Left renal cortex interstitium (tissue), 4 donors: ENCODE data around the gene GJB1. TPM values are rescaled to one million over a fixed set of nuclear protein-coding genes. Genes with fewer than 3 reads are reported as not detected.
A peak's percentile ranks its signal among the peaks of the same experiment; 100 is the strongest.
"Not testable (repeated sequence)": the region's sequence is repeated elsewhere in the genome, so short reads cannot be mapped to it uniquely, and the experiment has no call there.

ENCODE experiments used
- DNase-seq, 4 donors: peaks; one replicate each; pipeline ENCODE4 v3.0.0-alpha.2; 2013; ENCODE audit warnings: low read depth in 4 of 4, low spot score in 2 of 4, missing footprints in 1 of 4
- polyA plus RNA-seq, 4 donors: library from polyadenylated mRNA; unstranded; fragments of 120-200 nt; gene quantifications; one replicate each; pipeline ENCODE4 v1.2.1, GENCODE V29; 2013; ENCODE audit not compliant: insufficient read length in 4 of 4

GJB1 gene
- 10 to 100 TPM; 39.5 to 48.2 (median 45.5) TPM for polyA plus RNA-seq

- no peak for DNase-seq
Measured at GRCh38 chrX:71222929-71223328, at the start of gene GJB1. TSS of gene GJB1 (plus strand) at chrX:71223224. CDS start at chrX:71223708, 484 bp downstream.

DNA sequence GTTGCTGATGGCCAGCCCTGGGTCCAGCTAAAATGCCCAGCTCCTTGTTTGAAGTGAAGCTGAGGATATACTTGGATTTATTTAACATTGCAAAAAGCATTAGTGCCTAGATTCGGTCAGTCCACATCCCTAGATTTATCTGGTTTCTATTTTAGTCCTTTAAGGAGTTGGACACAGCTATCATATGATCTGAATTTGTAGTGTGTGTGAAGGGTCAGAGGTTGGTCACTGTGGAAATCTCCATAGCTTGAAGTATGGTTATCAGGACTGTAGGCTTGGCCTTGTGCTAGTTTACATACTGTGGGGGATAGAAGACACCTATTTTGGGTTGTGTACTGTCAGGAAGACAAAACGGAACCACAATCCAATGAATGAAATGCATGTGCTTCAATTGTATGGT lies 49.6 kb upstream of the GJB1 start:
- DNase-seq = no peak

GRCh38 chrX:71174795-71175194 lies 48.2 kb upstream of the GJB1 start:
- DNase-seq = no peak

DNA sequence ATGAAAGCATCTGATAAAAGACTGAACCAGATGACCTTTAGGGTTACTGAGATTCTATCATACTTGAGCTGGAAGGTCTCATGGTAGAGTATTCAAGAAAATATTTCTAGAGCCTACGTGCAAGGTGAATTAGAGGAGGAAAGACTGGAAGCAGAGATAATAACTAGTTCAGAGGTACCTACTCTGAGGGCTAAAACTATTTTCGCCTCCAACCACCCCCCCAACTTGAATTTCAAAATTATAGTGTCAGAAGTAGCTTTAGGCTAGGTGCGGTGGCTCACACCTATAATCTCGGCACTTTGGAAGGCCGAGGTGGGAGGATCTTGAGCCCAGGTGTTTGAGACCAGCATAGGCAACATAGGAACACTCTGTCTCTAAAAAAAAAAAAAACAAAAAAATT lies 47.5 kb upstream of the GJB1 start:
- DNase-seq = no peak

- no peak for DNase-seq
Measured at GRCh38 chrX:71177327-71177726, 45.7 kb upstream of the GJB1 start.

DNA sequence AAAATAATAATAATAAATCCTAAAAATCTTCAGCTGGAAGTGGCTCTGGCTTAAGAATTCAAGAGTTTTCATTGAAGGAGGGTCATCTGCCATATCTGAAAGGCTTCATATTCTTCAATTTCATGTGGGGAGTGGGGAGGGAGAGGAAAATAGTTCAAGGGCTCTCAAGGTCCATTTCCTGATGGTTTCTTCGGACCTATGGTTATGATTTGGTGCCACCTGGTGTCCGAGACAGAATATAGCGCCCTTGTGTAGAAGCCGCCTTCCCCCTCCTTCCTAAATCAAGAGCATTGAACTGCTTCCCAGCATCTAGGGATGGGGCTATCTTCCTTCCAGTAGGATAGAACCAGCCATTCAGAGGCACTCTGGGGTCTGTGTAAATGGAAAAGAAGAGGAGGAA lies 44.1 kb upstream of the GJB1 start:
- DNase-seq = no peak

- DNase-seq = not testable (repeated sequence)
Measured at GRCh38 chrX:71180579-71181265, 42.3 kb upstream of the GJB1 start.

DNA sequence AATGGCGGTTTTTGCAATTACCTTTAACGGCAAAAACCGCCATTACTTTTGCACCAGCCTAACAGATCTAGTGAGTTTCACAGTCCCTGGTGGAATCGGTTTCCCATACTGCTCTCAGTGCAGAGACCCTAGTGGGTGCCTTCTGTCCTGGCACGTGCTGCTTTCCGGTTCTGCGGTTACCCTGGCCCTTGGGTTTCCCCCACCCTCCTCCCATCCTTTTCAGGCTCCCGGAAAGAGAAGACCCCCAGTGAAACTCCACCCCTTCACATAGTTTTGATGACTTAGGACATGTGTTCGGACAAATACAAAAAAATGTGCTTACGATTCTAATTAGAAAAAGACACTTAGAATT lies 41.5 kb upstream of the GJB1 start:
- DNase-seq = no peak

DNA sequence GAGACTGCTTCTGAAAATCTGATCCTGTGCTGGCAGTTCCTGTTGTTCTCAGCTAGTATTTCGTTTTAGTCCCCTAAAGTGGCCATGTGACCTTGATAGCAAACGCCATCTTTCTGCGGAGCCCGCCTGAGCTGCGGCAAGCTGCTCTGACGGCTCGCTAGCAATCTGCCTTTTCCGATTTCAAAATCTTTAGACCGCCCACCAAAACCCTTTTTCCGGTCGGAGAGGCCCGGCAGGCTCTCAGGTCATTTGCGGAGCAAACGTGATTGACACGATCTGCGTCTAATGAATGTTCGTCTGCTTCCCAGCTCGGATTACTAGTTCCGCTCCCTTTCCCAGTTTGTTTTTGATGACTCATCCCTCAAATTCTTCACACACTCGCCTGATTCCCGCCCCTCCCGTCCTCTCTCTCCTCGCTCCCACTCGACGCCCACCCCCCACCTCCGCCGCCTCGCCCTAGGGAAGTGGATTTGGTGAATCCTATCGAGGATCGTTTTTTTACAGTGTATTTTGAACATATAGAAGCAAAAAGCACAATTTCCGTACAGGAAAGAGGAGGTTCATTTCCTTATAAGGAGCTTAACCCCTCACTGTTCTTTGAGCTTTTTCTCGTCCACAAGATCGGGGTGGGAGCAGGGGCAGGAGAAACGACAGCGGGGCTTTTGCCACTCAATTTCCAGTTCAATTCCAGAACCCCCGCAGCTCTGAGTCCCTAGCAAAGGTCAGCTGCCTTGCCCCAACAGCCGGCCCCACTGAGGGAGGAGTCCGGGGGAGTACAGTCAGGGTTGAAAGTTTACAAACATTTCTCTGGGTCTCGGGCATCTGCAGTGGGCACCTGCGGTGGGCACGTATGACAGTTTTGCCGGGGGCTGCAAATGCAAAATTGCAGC lies 40.9 kb upstream of the GJB1 start:
- DNase-seq = peak; percentile 71 to 89 (median 80)

GRCh38 chrX:71182871-71183270 lies 40.2 kb upstream of the GJB1 start:
- no peak for DNase-seq

- DNase-seq = peak in 1 of 4 donors; percentile 25
Measured at GRCh38 chrX:71183341-71183740, 39.7 kb upstream of the GJB1 start.

- DNase-seq = no peak
Measured at GRCh38 chrX:71184092-71184491, 38.9 kb upstream of the GJB1 start.

DNA sequence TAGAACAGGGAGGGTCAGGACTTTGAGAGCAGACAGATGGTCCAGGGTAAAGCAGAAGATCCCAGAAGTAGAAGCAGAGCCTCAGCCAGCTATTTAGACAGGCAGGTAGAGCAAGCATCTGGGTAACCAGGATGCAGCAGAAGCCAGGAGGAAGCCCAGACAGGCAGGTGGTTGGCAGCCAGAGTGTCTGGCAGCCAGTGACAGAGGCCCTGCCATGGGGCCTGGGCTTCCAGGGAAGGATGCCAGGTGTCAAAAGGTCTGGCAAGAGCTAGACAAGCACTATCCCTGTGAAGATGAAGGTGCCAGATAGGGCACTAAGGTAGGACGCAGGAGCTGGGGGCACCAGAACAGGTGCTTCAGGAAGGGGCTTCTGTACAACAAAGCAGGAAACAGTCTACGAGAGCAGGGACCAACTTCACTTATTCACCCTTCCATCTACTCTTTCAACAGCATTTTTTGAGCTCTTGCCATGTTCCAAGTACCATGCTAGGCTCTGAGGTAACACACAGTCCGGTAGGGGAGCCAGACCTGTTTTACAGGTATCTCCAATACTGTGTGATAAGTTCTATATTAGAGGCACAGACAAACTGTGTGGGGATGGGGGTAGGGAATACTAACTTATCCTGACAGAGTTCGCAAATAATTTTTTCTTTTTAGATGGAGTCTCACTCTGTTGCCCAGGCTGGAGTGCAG lies 38.1 kb upstream of the GJB1 start:
- no peak for DNase-seq

GRCh38 chrX:71191248-71191647 lies 31.8 kb upstream of the GJB1 start:
- no peak for DNase-seq

GRCh38 chrX:71195964-71196649 lies 26.9 kb upstream of the GJB1 start:
- no peak for DNase-seq

DNA sequence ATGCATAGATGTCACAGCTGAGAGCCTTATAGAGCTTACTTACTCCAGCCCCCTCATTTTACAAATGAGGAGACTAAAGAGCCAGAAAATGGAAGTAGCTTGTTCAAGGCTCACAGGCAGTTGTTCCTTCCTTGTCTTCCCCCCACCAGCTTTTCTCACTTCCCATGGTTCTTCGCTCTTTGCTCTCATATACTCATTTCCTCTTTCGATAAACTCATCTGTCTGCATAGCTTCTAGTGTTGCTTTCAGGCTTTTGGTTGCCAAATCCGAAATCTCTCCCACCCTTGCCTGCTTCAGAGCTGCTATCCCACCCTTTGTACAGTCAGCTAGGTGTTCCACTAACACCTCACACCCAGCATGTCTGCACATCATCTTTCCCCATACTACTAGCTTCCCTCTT lies 25.0 kb upstream of the GJB1 start:
- no peak for DNase-seq

DNA sequence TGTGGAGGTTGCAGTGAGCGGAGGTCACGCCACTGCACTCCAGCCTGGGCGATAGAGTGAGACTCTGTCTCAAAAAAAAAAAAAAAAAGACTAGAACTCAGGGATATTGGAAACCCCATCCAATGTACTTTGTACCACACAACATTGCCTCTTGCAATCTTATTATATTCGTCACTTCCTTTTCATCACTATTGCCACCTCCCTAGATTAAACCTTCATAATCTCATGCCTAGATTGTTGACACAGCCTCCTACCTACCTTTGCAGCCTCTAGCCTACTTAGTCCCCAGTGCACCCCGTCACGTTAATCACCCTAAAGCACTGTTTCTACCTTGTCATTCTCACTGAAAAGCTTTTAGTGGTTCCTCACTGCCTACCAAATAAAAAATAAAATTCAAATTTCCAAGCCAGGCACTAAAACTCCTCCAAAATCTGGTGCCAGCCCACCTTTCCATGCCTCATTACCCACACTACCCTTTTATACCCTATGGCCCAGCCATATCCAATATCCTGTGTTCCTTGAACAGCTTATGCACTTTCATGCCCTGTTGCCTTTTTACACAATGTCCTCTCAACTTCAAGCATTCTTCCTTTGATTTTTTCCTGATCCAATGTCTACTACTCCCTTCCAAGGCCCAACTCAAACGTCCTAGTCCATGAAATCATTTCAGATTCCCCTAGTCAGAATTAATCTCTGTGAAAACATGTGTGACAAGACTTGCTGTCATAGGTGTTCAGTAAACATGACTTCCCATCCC lies 23.6 kb upstream of the GJB1 start:
- no peak for DNase-seq

- no peak for DNase-seq
Measured at GRCh38 chrX:71210816-71211215, 12.2 kb upstream of the GJB1 start.

- DNase-seq = no peak
Measured at GRCh38 chrX:71212536-71212935, 10.5 kb upstream of the GJB1 start.

DNA sequence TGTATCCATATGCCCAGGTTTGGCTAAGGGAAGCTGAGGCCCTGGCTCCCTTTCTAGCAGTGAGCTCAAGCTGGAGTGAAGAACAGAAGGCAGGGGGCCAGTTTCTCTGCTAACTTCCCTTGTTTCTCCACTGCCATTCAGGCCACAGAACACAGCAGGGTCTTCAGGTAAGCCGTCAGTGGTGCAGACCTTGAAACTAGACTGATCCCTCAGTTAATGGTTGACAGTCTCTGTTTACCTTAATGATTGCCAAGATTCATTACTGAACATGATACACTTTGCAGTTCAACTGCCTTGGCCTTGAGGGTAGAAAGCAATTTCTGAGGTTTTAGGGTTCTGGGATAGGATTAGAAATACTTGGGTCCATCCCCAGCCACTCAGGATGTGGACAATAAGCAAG lies 8.9 kb upstream of the GJB1 start:
- no peak for DNase-seq
